ENCODE results near the gene ERCC1. TPM values are rescaled to one million over a fixed set of nuclear protein-coding genes. Genes with fewer than 3 reads are reported as not detected.

ERCC1 gene
- total RNA-seq, 1 experiment from 2014 or later, result 121 TPM

GRCh38 chr19:45368737-45369340, 54.9 kb downstream of the ERCC1 start:
- peaks cover 19% of the 10 kb centered on the region for H3K4me1 ChIP-seq (ENCODE audit: low read length)
- peak overlapping the region; percentile 93 for H3K4me3 ChIP-seq (ENCODE audit: low read length)

GRCh38 chr19:45368127-45368526, 55.6 kb downstream of the ERCC1 start:
- no peaks in the 10 kb centered on the region for H3K36me3 ChIP-seq (ENCODE audit: insufficient read depth, low read length)
- peaks cover 19% of the 10 kb centered on the region for H3K4me1 ChIP-seq (ENCODE audit: low read length)
- no peaks in the 10 kb centered on the region for H3K9me2 ChIP-seq (replicated peaks; ENCODE audit: insufficient read depth, low read length)
- H3K9me3 ChIP-seq (ENCODE audit: low read length), result no peaks in the 10 kb centered on the region
- no peak for DNase-seq
- no peak overlapping the region for H2AFZ ChIP-seq (ENCODE audit: low read length)
- no peaks in the 10 kb centered on the region for H4K20me1 ChIP-seq (ENCODE audit: insufficient read depth, low read depth, low read length)
- H3K27me3 ChIP-seq (ENCODE audit: low read length), result no peaks in the 10 kb centered on the region
- peaks cover 21% of the 10 kb centered on the region for H3K79me2 ChIP-seq (ENCODE audit: low read length)
- no peak overlapping the region for H3K4me2 ChIP-seq (ENCODE audit: low read depth, low read length, poor library complexity, severe bottlenecking)
- no peak overlapping the region for H3K9ac ChIP-seq (ENCODE audit: low read length)
- no peak overlapping the region for H3K27ac ChIP-seq (ENCODE audit: low read length)
- H3K4me3 ChIP-seq (ENCODE audit: low read length), result no peak overlapping the region

More at GRCh38 chr19:45368737-45369340, 54.9 kb downstream of the ERCC1 start:
- H3K27ac ChIP-seq (ENCODE audit: low read length), result no peak overlapping the region
- H3K4me2 ChIP-seq (ENCODE audit: low read depth, low read length, poor library complexity, severe bottlenecking), result peak overlapping the region; percentile 79
- peaks cover 21% of the 10 kb centered on the region for H3K79me2 ChIP-seq (ENCODE audit: low read length)
- no peaks in the 10 kb centered on the region for H3K9me2 ChIP-seq (replicated peaks; ENCODE audit: insufficient read depth, low read length)
- H3K27me3 ChIP-seq (ENCODE audit: low read length), result no peaks in the 10 kb centered on the region
- H3K9ac ChIP-seq (ENCODE audit: low read length), result no peak overlapping the region
- H3K9me3 ChIP-seq (ENCODE audit: low read length), result no peaks in the 10 kb centered on the region
- no peak for DNase-seq
- no peak overlapping the region for H2AFZ ChIP-seq (ENCODE audit: low read length)
- no peaks in the 10 kb centered on the region for H4K20me1 ChIP-seq (ENCODE audit: insufficient read depth, low read depth, low read length)
- no peaks in the 10 kb centered on the region for H3K36me3 ChIP-seq (ENCODE audit: insufficient read depth, low read length)

GRCh38 chr19:45364696-45365095, 59.0 kb downstream of the ERCC1 start:
- Histone ChIP-seq H3K4me1 (ENCODE audit: low read length) (peaks cover 8% of the 10 kb centered on the region), H3K27me3 (ENCODE audit: low read length) (no peaks in the 10 kb centered on the region), H3K9ac (ENCODE audit: low read length) (no peak overlapping the region), H3K4me3 (ENCODE audit: low read length) (no peak overlapping the region), H2AFZ (ENCODE audit: low read length) (no peak overlapping the region), H4K20me1 (ENCODE audit: insufficient read depth, low read depth, low read length) (no peaks in the 10 kb centered on the region), H3K9me2 (replicated peaks; ENCODE audit: insufficient read depth, low read length) (no peaks in the 10 kb centered on the region), H3K79me2 (ENCODE audit: low read length) (peaks cover 16% of the 10 kb centered on the region), H3K36me3 (ENCODE audit: insufficient read depth, low read length) (no peaks in the 10 kb centered on the region), H3K9me3 (ENCODE audit: low read length) (no peaks in the 10 kb centered on the region), H3K27ac (ENCODE audit: low read length) (no peak overlapping the region), H3K4me2 (ENCODE audit: low read depth, low read length, poor library complexity, severe bottlenecking) (no peak overlapping the region)
- no peak for DNase-seq

- H3K9me3 ChIP-seq (ENCODE audit: low read length), result no peaks in the 10 kb centered on the region
- no peaks in the 10 kb centered on the region for H4K20me1 ChIP-seq (ENCODE audit: insufficient read depth, low read depth, low read length)
- no peak overlapping the region for H2AFZ ChIP-seq (ENCODE audit: low read length)
- H3K9me2 ChIP-seq (replicated peaks; ENCODE audit: insufficient read depth, low read length), result no peaks in the 10 kb centered on the region
- H3K4me2 ChIP-seq (ENCODE audit: low read depth, low read length, poor library complexity, severe bottlenecking), result no peak overlapping the region
- H3K36me3 ChIP-seq (ENCODE audit: insufficient read depth, low read length), result no peaks in the 10 kb centered on the region
- no peak overlapping the region for H3K27ac ChIP-seq (ENCODE audit: low read length)
- H3K4me3 ChIP-seq (ENCODE audit: low read length), result no peak overlapping the region
- H3K4me1 ChIP-seq (ENCODE audit: low read length), result peaks cover under 1% of the 10 kb centered on the region
- no peaks in the 10 kb centered on the region for H3K27me3 ChIP-seq (ENCODE audit: low read length)
- no peak overlapping the region for H3K9ac ChIP-seq (ENCODE audit: low read length)
- peaks cover 9% of the 10 kb centered on the region for H3K79me2 ChIP-seq (ENCODE audit: low read length)
- DNase-seq, result no peak
These were observed 59.8 kb downstream of the ERCC1 start for GRCh38 chr19:45363861-45364459.

- no peaks in the 10 kb centered on the region for H3K79me2 ChIP-seq (ENCODE audit: low read length)
- H3K27ac ChIP-seq (ENCODE audit: low read length), result no peak overlapping the region
- no peak overlapping the region for H3K4me3 ChIP-seq (ENCODE audit: low read length)
- no peaks in the 10 kb centered on the region for H3K36me3 ChIP-seq (ENCODE audit: insufficient read depth, low read length)
- no peaks in the 10 kb centered on the region for H4K20me1 ChIP-seq (ENCODE audit: insufficient read depth, low read depth, low read length)
- H2AFZ ChIP-seq (ENCODE audit: low read length), result no peak overlapping the region
- no peak overlapping the region for H3K9ac ChIP-seq (ENCODE audit: low read length)
- H3K9me3 ChIP-seq (ENCODE audit: low read length), result no peaks in the 10 kb centered on the region
- no peaks in the 10 kb centered on the region for H3K27me3 ChIP-seq (ENCODE audit: low read length)
- no peaks in the 10 kb centered on the region for H3K4me1 ChIP-seq (ENCODE audit: low read length)
- H3K9me2 ChIP-seq (replicated peaks; ENCODE audit: insufficient read depth, low read length), result no peaks in the 10 kb centered on the region
- H3K4me2 ChIP-seq (ENCODE audit: low read depth, low read length, poor library complexity, severe bottlenecking), result no peak overlapping the region
- DNase-seq, result no peak
These were observed 61.4 kb downstream of the ERCC1 start for GRCh38 chr19:45362291-45362690.

GRCh38 chr19:45361608-45362007, 62.1 kb downstream of the ERCC1 start:
- Histone ChIP-seq H3K27ac (ENCODE audit: low read length) (no peak overlapping the region), H3K9me2 (replicated peaks; ENCODE audit: insufficient read depth, low read length) (no peaks in the 10 kb centered on the region), H3K36me3 (ENCODE audit: insufficient read depth, low read length) (no peaks in the 10 kb centered on the region; the same call in 1 of the 2 replicates), H3K4me3 (ENCODE audit: low read length) (no peak overlapping the region), H3K4me1 (ENCODE audit: low read length) (no peaks in the 10 kb centered on the region), H3K9me3 (ENCODE audit: low read length) (no peaks in the 10 kb centered on the region), H4K20me1 (ENCODE audit: insufficient read depth, low read depth, low read length) (no peaks in the 10 kb centered on the region), H3K79me2 (ENCODE audit: low read length) (no peaks in the 10 kb centered on the region), H3K27me3 (ENCODE audit: low read length) (no peaks in the 10 kb centered on the region), H3K9ac (ENCODE audit: low read length) (no peak overlapping the region), H3K4me2 (ENCODE audit: low read depth, low read length, poor library complexity, severe bottlenecking) (no peak overlapping the region), H2AFZ (ENCODE audit: low read length) (no peak overlapping the region)
- DNase-seq, result no peak

GRCh38 chr19:45358213-45358792, 65.4 kb downstream of the ERCC1 start:
- H3K9ac ChIP-seq (ENCODE audit: low read length), result no peak overlapping the region
- H3K9me3 ChIP-seq (ENCODE audit: low read length), result no peaks in the 10 kb centered on the region
- H2AFZ ChIP-seq (ENCODE audit: low read length), result no peak overlapping the region
- no peaks in the 10 kb centered on the region for H3K4me1 ChIP-seq (ENCODE audit: low read length)
- H3K36me3 ChIP-seq (ENCODE audit: insufficient read depth, low read length), result peaks cover 5% of the 10 kb centered on the region; the same call in 1 of the 2 replicates
- no peaks in the 10 kb centered on the region for H4K20me1 ChIP-seq (ENCODE audit: insufficient read depth, low read depth, low read length)
- no peaks in the 10 kb centered on the region for H3K9me2 ChIP-seq (replicated peaks; ENCODE audit: insufficient read depth, low read length)
- no peak overlapping the region for H3K4me2 ChIP-seq (ENCODE audit: low read depth, low read length, poor library complexity, severe bottlenecking)
- no peaks in the 10 kb centered on the region for H3K79me2 ChIP-seq (ENCODE audit: low read length)
- no peaks in the 10 kb centered on the region for H3K27me3 ChIP-seq (ENCODE audit: low read length)
- no peak overlapping the region for H3K27ac ChIP-seq (ENCODE audit: low read length)
- H3K4me3 ChIP-seq (ENCODE audit: low read length), result no peak overlapping the region
- DNase-seq, result no peak

- Histone ChIP-seq H4K20me1 (ENCODE audit: insufficient read depth, low read depth, low read length) (no peaks in the 10 kb centered on the region), H3K9me2 (replicated peaks; ENCODE audit: insufficient read depth, low read length) (no peaks in the 10 kb centered on the region), H3K27me3 (ENCODE audit: low read length) (no peaks in the 10 kb centered on the region), H3K9ac (ENCODE audit: low read length) (no peak overlapping the region), H3K4me2 (ENCODE audit: low read depth, low read length, poor library complexity, severe bottlenecking) (no peak overlapping the region), H3K36me3 (ENCODE audit: insufficient read depth, low read length) (peaks cover 5% of the 10 kb centered on the region; the same call in 1 of the 2 replicates), H2AFZ (ENCODE audit: low read length) (no peak overlapping the region), H3K4me1 (ENCODE audit: low read length) (no peaks in the 10 kb centered on the region), H3K27ac (ENCODE audit: low read length) (no peak overlapping the region), H3K4me3 (ENCODE audit: low read length) (no peak overlapping the region), H3K9me3 (ENCODE audit: low read length) (no peaks in the 10 kb centered on the region), H3K79me2 (ENCODE audit: low read length) (no peaks in the 10 kb centered on the region)
- DNase-seq, result no peak
These were observed 66.3 kb downstream of the ERCC1 start for GRCh38 chr19:45357445-45357783.

Measured in Karpas-422 (cell line).